HepG2 (cell line): Measurements from ENCODE around the gene COL8A2. TPM values are rescaled to one million over a fixed set of nuclear protein-coding genes. Genes with fewer than 3 reads are reported as not detected.

Experiments used
- CBX2 ChIP-seq, 2 experiments: fragments of 200-600 bp in 1 of 2; sonication (generic); formaldehyde crosslinking in 1 of 2; IDR thresholded peaks; 2 replicates each; pipeline versions ENCODE4 v1.7.0 to v1.8.1; 2018 to 2022; ENCODE audit warnings: low read depth in 2 of 2, low read length in 1 of 2, mild to moderate bottlenecking in 1 of 2, missing genetic modification reagents in 1 of 2
- CEBPB ChIP-seq: IDR thresholded peaks from 2 replicates; pipeline ENCODE4 v1.6.1; 2011; ENCODE audit warnings: low read depth, low read length, improper control_type of control experiment, borderline replicate concordance
- CENPX ChIP-seq: sonication (generic); formaldehyde crosslinking; IDR thresholded peaks from 2 replicates; pipeline ENCODE4 v1.9.0; 2021; ENCODE audit warnings: mild to moderate bottlenecking, missing genetic modification reagents, moderate library complexity
- FOXA1 ChIP-seq, 2 experiments: fragments of 450-650 bp in 1 of 2; sonication (generic) in 1 of 2; formaldehyde crosslinking in 1 of 2; IDR thresholded peaks; 2 replicates each; pipeline versions ENCODE4 v1.4.0 to v1.6.1; 2016 to 2020; ENCODE audit warnings: missing genetic modification reagents in 1 of 2
- FOXO1 ChIP-seq: sonication (generic); formaldehyde crosslinking; IDR thresholded peaks from 2 replicates; pipeline ENCODE4 v1.4.0; 2020; ENCODE audit warnings: missing genetic modification reagents
- HOXA5 ChIP-seq: sonication (generic); formaldehyde crosslinking; IDR thresholded peaks from 2 replicates; pipeline ENCODE4 v1.4.0; 2020; ENCODE audit warnings: missing genetic modification reagents
- NFKB2 ChIP-seq: sonication (generic); formaldehyde crosslinking; IDR thresholded peaks from 2 replicates; pipeline ENCODE4 v1.4.0; 2020; ENCODE audit warnings: missing genetic modification reagents, borderline replicate concordance
- RBFOX2 ChIP-seq: fragments of 200-400 bp; formaldehyde crosslinking; IDR thresholded peaks from 2 replicates; pipeline ENCODE4 v1.6.1; 2017; ENCODE audit warnings: low read depth, mild to moderate bottlenecking, low read length
- REPIN1 ChIP-seq: sonication (generic); formaldehyde crosslinking; IDR thresholded peaks from 2 replicates; pipeline ENCODE4 v1.8.0; 2022; ENCODE audit warnings: missing genetic modification reagents, low read depth, mild to moderate bottlenecking, borderline replicate concordance
- SETDB1 ChIP-seq: sonication (generic); formaldehyde crosslinking; IDR thresholded peaks from 2 replicates; pipeline ENCODE4 v1.5.1; 2020; ENCODE audit warnings: missing genetic modification reagents, mild to moderate bottlenecking, borderline replicate concordance
- SOX6 ChIP-seq, 2 experiments: fragments of 450-650 bp in 1 of 2; sonication (generic) in 1 of 2; formaldehyde crosslinking in 1 of 2; IDR thresholded peaks; 2 replicates each; pipeline versions ENCODE4 v1.4.0 to v1.6.1; 2017 to 2020; ENCODE audit warnings: antibody characterized with exemption in 1 of 2, mild to moderate bottlenecking in 1 of 2, missing genetic modification reagents in 1 of 2
- ZBTB21 ChIP-seq: sonication (generic); formaldehyde crosslinking; IDR thresholded peaks from 2 replicates; pipeline ENCODE4 v1.4.0; 2020; ENCODE audit warnings: missing genetic modification reagents
- ZNF441 ChIP-seq: sonication (generic); formaldehyde crosslinking; IDR thresholded peaks from 2 replicates; pipeline ENCODE4 v1.7.0; 2021; ENCODE audit warnings: missing genetic modification reagents, borderline replicate concordance
- ZNF746 ChIP-seq: sonication (generic); formaldehyde crosslinking; IDR thresholded peaks from 2 replicates; pipeline ENCODE4 v1.8.0; 2022; ENCODE audit warnings: mild to moderate bottlenecking, missing genetic modification reagents
- ZNF772 ChIP-seq: sonication (generic); formaldehyde crosslinking; IDR thresholded peaks from 2 replicates; pipeline ENCODE4 v1.5.0; 2020; ENCODE audit warnings: mild to moderate bottlenecking, missing genetic modification reagents
- polyA plus RNA-seq, 8 experiments: library from polyadenylated mRNA; depleted of rRNA in 3 of 8; stranded (reverse) in 7 of 8; unstranded in 1 of 8; fragments of >200 nt; fragmentation: Illumina TruSeq in 4 of 8; extraction: Trizol in 4 of 8; gene quantifications; 2 replicates each; pipeline versions ENCODE4 v1.2.1 to v1.2.3, GENCODE V29; 2011 to 2016; ENCODE audit warnings: low read depth in 4 of 8, missing spikeins in 1 of 8, mixed read lengths in 1 of 8; ENCODE audit not compliant: insufficient read depth in 1 of 8
- total RNA-seq, 5 experiments: library from RNA; depleted of rRNA; stranded (reverse); fragments of >200 nt; fragmentation: Illumina TruSeq; extraction: Trizol; gene quantifications; 2 replicates each; pipeline ENCODE4 v1.2.3, GENCODE V29; 2016; ENCODE audit warnings: low read depth in 1 of 5
- TF ChIP-seq, protein P1 (sequence below): IDR thresholded peaks from 2 replicates; pipeline ENCODE4 v1.6.1; 2016; ENCODE audit warnings: low read depth, control low read depth
- TF ChIP-seq, protein P2 (sequence below): sonication (generic); formaldehyde crosslinking; IDR thresholded peaks from one replicate; pipeline ENCODE4 v1.5.1; 2020; ENCODE audit warnings: mild to moderate bottlenecking, missing genetic modification reagents; ENCODE audit errors: not compliant biosample characterization
- TF ChIP-seq, protein P3 (sequence below): sonication (generic); formaldehyde crosslinking; IDR thresholded peaks from 2 replicates; pipeline ENCODE4 v1.4.0; 2020; ENCODE audit warnings: missing genetic modification reagents, borderline replicate concordance

Gene COL8A2
- total and polyA plus RNA-seq, 2 of the 13 experiments (the other 11 are each of a cell fraction or from before 2014, with no cell fraction given), result 0.13 to 0.24 TPM

DNA sequence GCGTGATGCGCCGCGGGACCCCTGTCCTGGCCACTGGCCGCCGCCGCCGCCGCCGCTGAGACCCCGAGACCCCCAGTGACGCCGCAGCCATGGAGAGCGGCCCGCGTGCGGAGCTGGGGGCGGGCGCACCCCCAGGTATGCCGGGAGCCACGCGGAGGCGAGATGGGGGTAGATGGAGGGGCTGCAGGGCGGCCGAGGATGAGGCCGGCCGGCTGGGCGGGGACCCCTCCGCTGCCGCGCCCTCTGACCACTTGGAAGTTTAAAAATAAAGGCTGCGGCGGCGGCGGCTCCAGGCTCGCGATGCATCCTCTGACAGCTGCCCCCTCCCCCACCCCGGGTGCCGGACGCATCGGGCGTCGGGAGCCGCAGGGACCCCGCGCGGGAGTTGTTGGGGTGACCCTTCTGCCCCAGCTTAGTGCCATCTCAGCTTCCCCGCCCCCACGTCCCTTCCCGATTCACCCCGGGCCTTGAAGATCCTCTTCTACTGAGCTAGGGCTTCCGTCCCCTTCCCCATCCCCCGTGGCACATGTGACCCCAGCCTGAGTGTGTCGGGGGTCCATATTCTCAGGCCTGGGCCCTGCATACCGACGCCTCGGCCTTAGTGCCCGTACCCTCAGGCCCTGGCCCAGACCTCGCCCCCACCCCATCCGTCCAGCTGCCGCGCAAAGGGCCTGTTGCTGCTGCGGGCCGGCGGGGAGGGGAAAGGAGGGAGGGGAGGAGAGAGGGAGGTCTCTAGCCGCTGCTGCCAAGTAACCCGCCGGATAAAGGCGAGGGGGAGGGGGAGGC is 31.5 kb upstream of the COL8A2 start (continued):
- no peak for TF ChIP-seq ZNF441 (CRISPR knock-in tag)
- no peak for TF ChIP-seq FOXA1 (IDR thresholded peaks at IDR 0.05)
- no peak for TF ChIP-seq FOXA1 (CRISPR knock-in tag; IDR thresholded peaks at IDR 0.05)
- TF ChIP-seq FOXO1 (CRISPR knock-in tag), result no peak
- no peak for TF ChIP-seq NFKB2 (CRISPR knock-in tag)
- TF ChIP-seq, protein P1, sequence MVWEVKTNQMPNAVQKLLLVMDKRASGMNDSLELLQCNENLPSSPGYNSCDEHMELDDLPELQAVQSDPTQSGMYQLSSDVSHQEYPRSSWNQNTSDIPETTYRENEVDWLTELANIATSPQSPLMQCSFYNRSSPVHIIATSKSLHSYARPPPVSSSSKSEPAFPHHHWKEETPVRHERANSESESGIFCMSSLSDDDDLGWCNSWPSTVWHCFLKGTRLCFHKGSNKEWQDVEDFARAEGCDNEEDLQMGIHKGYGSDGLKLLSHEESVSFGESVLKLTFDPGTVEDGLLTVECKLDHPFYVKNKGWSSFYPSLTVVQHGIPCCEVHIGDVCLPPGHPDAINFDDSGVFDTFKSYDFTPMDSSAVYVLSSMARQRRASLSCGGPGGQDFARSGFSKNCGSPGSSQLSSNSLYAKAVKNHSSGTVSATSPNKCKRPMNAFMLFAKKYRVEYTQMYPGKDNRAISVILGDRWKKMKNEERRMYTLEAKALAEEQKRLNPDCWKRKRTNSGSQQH (CRISPR knock-in tag), result no peak
- TF ChIP-seq CENPX (CRISPR knock-in tag), result no peak
- no peak for TF ChIP-seq CBX2 (IDR thresholded peaks at IDR 0.05; ENCODE audit: low read depth, low read length)
- no peak for TF ChIP-seq CBX2 (CRISPR knock-in tag; IDR thresholded peaks at IDR 0.05; ENCODE audit: low read depth)
- TF ChIP-seq HOXA5, result 0 out of 2 replicates have a peak, but pooled peaks have one; percentile 30
- no peak for TF ChIP-seq CEBPB
- TF ChIP-seq REPIN1 (CRISPR knock-in tag), result no peak
- TF ChIP-seq, protein P2, sequence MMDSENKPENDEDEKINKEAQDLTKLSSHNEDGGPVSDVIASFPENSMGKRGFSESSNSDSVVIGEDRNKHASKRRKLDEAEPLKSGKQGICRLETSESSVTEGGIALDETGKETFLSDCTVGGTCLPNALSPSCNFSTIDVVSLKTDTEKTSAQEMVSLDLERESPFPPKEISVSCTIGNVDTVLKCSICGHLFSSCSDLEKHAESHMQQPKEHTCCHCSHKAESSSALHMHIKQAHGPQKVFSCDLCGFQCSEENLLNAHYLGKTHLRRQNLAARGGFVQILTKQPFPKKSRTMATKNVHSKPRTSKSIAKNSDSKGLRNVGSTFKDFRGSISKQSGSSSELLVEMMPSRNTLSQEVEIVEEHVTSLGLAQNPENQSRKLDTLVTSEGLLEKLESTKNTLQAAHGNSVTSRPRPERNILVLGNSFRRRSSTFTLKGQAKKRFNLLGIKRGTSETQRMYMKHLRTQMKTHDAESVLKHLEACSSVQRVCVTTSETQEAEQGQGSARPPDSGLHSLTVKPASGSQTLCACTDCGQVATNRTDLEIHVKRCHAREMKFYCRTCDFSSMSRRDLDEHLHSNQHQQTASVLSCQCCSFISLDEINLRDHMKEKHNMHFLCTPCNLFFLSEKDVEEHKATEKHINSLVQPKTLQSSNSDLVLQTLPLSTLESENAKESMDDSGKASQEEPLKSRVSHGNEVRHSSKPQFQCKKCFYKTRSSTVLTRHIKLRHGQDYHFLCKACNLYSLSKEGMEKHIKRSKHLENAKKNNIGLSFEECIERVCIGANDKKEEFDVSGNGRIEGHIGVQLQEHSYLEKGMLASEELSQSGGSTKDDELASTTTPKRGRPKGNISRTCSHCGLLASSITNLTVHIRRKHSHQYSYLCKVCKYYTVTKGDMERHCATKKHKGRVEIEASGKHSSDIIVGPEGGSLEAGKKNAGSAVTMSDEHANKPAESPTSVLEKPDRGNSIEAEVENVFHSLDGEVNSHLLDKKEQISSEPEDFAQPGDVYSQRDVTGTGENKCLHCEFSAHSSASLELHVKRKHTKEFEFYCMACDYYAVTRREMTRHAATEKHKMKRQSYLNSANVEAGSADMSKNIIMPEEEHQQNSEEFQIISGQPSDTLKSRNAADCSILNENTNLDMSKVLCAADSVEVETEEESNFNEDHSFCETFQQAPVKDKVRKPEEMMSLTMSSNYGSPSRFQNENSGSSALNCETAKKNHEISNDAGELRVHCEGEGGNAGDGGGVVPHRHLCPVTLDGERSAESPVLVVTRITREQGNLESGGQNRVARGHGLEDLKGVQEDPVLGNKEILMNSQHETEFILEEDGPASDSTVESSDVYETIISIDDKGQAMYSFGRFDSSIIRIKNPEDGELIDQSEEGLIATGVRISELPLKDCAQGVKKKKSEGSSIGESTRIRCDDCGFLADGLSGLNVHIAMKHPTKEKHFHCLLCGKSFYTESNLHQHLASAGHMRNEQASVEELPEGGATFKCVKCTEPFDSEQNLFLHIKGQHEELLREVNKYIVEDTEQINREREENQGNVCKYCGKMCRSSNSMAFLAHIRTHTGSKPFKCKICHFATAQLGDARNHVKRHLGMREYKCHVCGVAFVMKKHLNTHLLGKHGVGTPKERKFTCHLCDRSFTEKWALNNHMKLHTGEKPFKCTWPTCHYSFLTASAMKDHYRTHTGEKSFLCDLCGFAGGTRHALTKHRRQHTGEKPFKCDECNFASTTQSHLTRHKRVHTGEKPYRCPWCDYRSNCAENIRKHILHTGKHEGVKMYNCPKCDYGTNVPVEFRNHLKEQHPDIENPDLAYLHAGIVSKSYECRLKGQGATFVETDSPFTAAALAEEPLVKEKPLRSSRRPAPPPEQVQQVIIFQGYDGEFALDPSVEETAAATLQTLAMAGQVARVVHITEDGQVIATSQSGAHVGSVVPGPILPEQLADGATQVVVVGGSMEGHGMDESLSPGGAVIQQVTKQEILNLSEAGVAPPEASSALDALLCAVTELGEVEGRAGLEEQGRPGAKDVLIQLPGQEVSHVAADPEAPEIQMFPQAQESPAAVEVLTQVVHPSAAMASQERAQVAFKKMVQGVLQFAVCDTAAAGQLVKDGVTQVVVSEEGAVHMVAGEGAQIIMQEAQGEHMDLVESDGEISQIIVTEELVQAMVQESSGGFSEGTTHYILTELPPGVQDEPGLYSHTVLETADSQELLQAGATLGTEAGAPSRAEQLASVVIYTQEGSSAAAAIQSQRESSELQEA (CRISPR knock-in tag), result peak; percentile 6
- no peak for TF ChIP-seq RBFOX2
- TF ChIP-seq ZNF772 (CRISPR knock-in tag), result 0 out of 2 replicates have a peak, but pooled peaks have one; percentile 61
- no peak for TF ChIP-seq SOX6 (IDR thresholded peaks at IDR 0.05)
- peak; percentile 63; the same call in 1 of the 2 replicates for TF ChIP-seq SOX6 (CRISPR knock-in tag; IDR thresholded peaks at IDR 0.05)
- peak; percentile 70 for TF ChIP-seq ZNF746 (CRISPR knock-in tag)
- TF ChIP-seq, protein P3, sequence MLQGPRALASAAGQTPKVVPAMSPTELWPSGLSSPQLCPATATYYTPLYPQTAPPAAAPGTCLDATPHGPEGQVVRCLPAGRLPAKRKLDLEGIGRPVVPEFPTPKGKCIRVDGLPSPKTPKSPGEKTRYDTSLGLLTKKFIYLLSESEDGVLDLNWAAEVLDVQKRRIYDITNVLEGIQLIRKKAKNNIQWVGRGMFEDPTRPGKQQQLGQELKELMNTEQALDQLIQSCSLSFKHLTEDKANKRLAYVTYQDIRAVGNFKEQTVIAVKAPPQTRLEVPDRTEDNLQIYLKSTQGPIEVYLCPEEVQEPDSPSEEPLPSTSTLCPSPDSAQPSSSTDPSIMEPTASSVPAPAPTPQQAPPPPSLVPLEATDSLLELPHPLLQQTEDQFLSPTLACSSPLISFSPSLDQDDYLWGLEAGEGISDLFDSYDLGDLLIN (CRISPR knock-in tag), result no peak
- TF ChIP-seq SETDB1 (CRISPR knock-in tag), result no peak
- no peak for TF ChIP-seq ZBTB21 (CRISPR knock-in tag)
